ENCODE measurements around the gene PDE8B.

- TF ChIP-seq CTCF (IDR thresholded peaks at IDR 0.05; ENCODE audit: low read depth, low read length, missing input control) (no peak), REST (IDR thresholded peaks at IDR 0.05) (no peak), ZBTB33 (IDR thresholded peaks at IDR 0.05) (no peak), RAD21 (IDR thresholded peaks at IDR 0.05) (no peak)
Measured at GRCh38 chr5:77322406-77322805, 111.9 kb downstream of the PDE8B start.
